NB4 (cell line): Measurements from ENCODE around the gene ATP5ME.

Experiments used
- CTCF ChIP-seq: IDR thresholded peaks from one replicate; pipeline ENCODE4 v1.5.1; 2012; ENCODE audit warnings: low read depth, low read length
- POLR2A ChIP-seq: IDR thresholded peaks from 2 replicates; pipeline ENCODE4 v1.6.1; 2011; ENCODE audit warnings: mild to moderate bottlenecking; ENCODE audit not compliant: insufficient read length; ENCODE audit errors: extremely low read depth

GRCh38 chr4:675036-675882 is 1.2 kb upstream of the ATP5ME start:
- TF ChIP-seq POLR2A, result peak; percentile 24
- no peak for TF ChIP-seq CTCF
